ENCODE measurements around the gene FAM171A1. TPM values are rescaled to one million over a fixed set of nuclear protein-coding genes. Genes with fewer than 3 reads are reported as not detected.

The FAM171A1 gene
- total and polyA plus RNA-seq, 2 donors (not counting 3 experiments of a cell fraction or from before 2014, with no cell fraction given) = 56.3 to 75.8 TPM

GRCh38 chr10:15331461-15331860 lies 39.6 kb downstream of the FAM171A1 start:
- H3K4me1 ChIP-seq (ENCODE audit: control insufficient read depth, extremely low read depth, insufficient read depth, low read length) = peaks cover 4% of the 10 kb centered on the region
- H3K27ac ChIP-seq (ENCODE audit: insufficient read depth, low read depth, low read length) = no peak overlapping the region
- BruUV-seq (replicated peaks) = no TSS peak
- no peak overlapping the region for H3K4me2 ChIP-seq (ENCODE audit: insufficient read depth, low read length)
- H3K27me3 ChIP-seq (ENCODE audit: control insufficient read depth in 2 of 2, insufficient read depth in 2 of 2, low read length in 2 of 2) = no peaks in the 10 kb centered on the region
- no peak overlapping the region for H3K9ac ChIP-seq (replicated peaks; ENCODE audit: extremely low read depth, insufficient read depth, low read length)
- no peak overlapping the region for H3K4me3 ChIP-seq (replicated peaks in 1 of 3; ENCODE audit: insufficient read depth in 1 of 3, low read depth in 1 of 3, low read length in 3 of 3)
- no peaks in the 10 kb centered on the region for H4K20me1 ChIP-seq (replicated peaks; ENCODE audit: control insufficient read depth, extremely low read depth, insufficient read depth, low read length)
- CTCF ChIA-PET = no interaction called here
- H2AFZ ChIP-seq (ENCODE audit: low read depth, low read length) = no peak overlapping the region
- FAIRE-seq (no peak), DNase-seq (ENCODE audit: low read depth, low spot score) (no peak)
- peaks cover 68% of the 10 kb centered on the region for H3K79me2 ChIP-seq (ENCODE audit: control insufficient read depth, insufficient read depth, low read length)
- POLR2A ChIA-PET = no interaction called here
- dilution Hi-C loops (cut with MboI; ENCODE audit: extremely low pct_ligation_motif_present, low sequenced_read_pairs) (no loop called here), intact Hi-C loops (cut with micrococcal nuclease) (no loop called here)
- H3K9me3 ChIP-seq (replicated peaks; ENCODE audit: control insufficient read depth, insufficient read depth, low read length) = no peaks in the 10 kb centered on the region
- H3K36me3 ChIP-seq (ENCODE audit: control insufficient read depth in 2 of 2, extremely low read depth in 1 of 2, insufficient read depth in 2 of 2, low read length in 2 of 2) = no peaks in the 10 kb centered on the region
- H3K9me1 ChIP-seq (replicated peaks; ENCODE audit: control insufficient read depth, extremely low read depth, insufficient read depth, low read length) = no peaks in the 10 kb centered on the region
- TF ChIP-seq EZH2 (IDR thresholded peaks at IDR 0.05; ENCODE audit: borderline replicate concordance, low read depth, low read length, severe bottlenecking) (no peak), MYC (IDR thresholded peaks at IDR 0.05; ENCODE audit: low read depth, low read length) (no peak), JUN (IDR thresholded peaks at IDR 0.05; ENCODE audit: borderline replicate concordance, insufficient read depth, insufficient read length, low read depth) (no peak), POLR2AphosphoS5 (IDR thresholded peaks at IDR 0.05; ENCODE audit: insufficient read depth, low read depth, low read length) (no peak), GATA2 (IDR thresholded peaks at IDR 0.05; ENCODE audit: insufficient read depth, insufficient read length, low read depth, low read length) (no peak), MAX (IDR thresholded peaks at IDR 0.05; ENCODE audit: insufficient read depth, insufficient read length) (no peak), POLR2A (IDR thresholded peaks at IDR 0.05; ENCODE audit: low read depth, low read length) (no peak), CTCF (IDR thresholded peaks at IDR 0.05; ENCODE audit: extremely low read depth in 1 of 2, insufficient read depth in 1 of 2, low read depth in 1 of 2, low read length in 2 of 2) (no peak), FOS (IDR thresholded peaks at IDR 0.05; ENCODE audit: borderline replicate concordance, insufficient read depth, low read length) (no peak)

Measured in endothelial cell of umbilical vein (primary cell).